HepG2 (cell line): Measurements from ENCODE around the gene PSRC1. TPM values are rescaled to one million over a fixed set of nuclear protein-coding genes. Genes with fewer than 3 reads are reported as not detected.

ENCODE experiments used
- GATAD1 ChIP-seq: IDR thresholded peaks from 2 replicates; pipeline ENCODE4 v1.6.1; 2016; ENCODE audit warnings: missing genetic modification reagents, missing compliant biosample characterization
- GTF2F1 ChIP-seq: fragments of 150-350 bp; IDR thresholded peaks from 2 replicates; pipeline ENCODE4 v1.6.1; 2014; ENCODE audit warnings: low read length
- LCORL ChIP-seq, 2 experiments: fragments of 450-650 bp in 1 of 2; sonication (generic) in 1 of 2; formaldehyde crosslinking in 1 of 2; IDR thresholded peaks; 2 replicates each; pipeline versions ENCODE4 v1.5.0 to v1.6.1; 2017 to 2020; ENCODE audit warnings: antibody characterized with exemption in 1 of 2, missing genetic modification reagents in 1 of 2
- MXD3 ChIP-seq: IDR thresholded peaks from 2 replicates; pipeline ENCODE4 v1.6.1; 2016; ENCODE audit warnings: mild to moderate bottlenecking, missing biosample characterization, missing genetic modification reagents
- SMC3 ChIP-seq: IDR thresholded peaks from 2 replicates; pipeline ENCODE4 v1.6.1; 2011; ENCODE audit warnings: low read length, improper control_type of control experiment
- SNRNP70 ChIP-seq: fragments of 200-400 bp; formaldehyde crosslinking; IDR thresholded peaks from 2 replicates; pipeline ENCODE4 v1.6.1; 2017; ENCODE audit warnings: mild to moderate bottlenecking, low read depth, low read length, moderate library complexity
- SRSF1 ChIP-seq: fragments of 200-400 bp; formaldehyde crosslinking; optimal IDR thresholded peaks from 2 replicates; pipeline ENCODE3; 2017; ENCODE audit warnings: mild to moderate bottlenecking, low read depth, low read length, moderate library complexity
- ZBTB39 ChIP-seq: sonication (generic); formaldehyde crosslinking; IDR thresholded peaks from 2 replicates; pipeline ENCODE4 v1.5.0; 2020; ENCODE audit warnings: missing genetic modification reagents
- ZNF234 ChIP-seq: sonication (generic); formaldehyde crosslinking; conservative IDR thresholded peaks from 2 replicates; pipeline ENCODE4 v1.5.1; 2020; ENCODE audit warnings: mild to moderate bottlenecking, missing genetic modification reagents
- ZNF326 ChIP-seq: sonication (generic); formaldehyde crosslinking; IDR thresholded peaks from 2 replicates; pipeline ENCODE4 v1.4.0; 2020; ENCODE audit warnings: missing genetic modification reagents, borderline replicate concordance
- ZNF564 ChIP-seq: sonication (generic); formaldehyde crosslinking; IDR thresholded peaks from 2 replicates; pipeline ENCODE4 v1.8.1; 2023; ENCODE audit warnings: mild to moderate bottlenecking, missing genetic modification reagents
- ZNF567 ChIP-seq: sonication (generic); formaldehyde crosslinking; IDR thresholded peaks from 2 replicates; pipeline ENCODE4 v1.8.1; 2023; ENCODE audit warnings: mild to moderate bottlenecking, missing genetic modification reagents, borderline replicate concordance
- ZNF674 ChIP-seq: sonication (generic); formaldehyde crosslinking; IDR thresholded peaks from 2 replicates; pipeline ENCODE4 v1.5.0; 2020; ENCODE audit warnings: low read depth, mild to moderate bottlenecking, missing genetic modification reagents
- ZNF713 ChIP-seq: sonication (generic); formaldehyde crosslinking; IDR thresholded peaks from 2 replicates; pipeline ENCODE4 v1.4.0; 2020; ENCODE audit warnings: mild to moderate bottlenecking, missing genetic modification reagents
- polyA plus RNA-seq, 8 experiments: library from polyadenylated mRNA; depleted of rRNA in 3 of 8; stranded (reverse) in 7 of 8; unstranded in 1 of 8; fragments of >200 nt; fragmentation: Illumina TruSeq in 4 of 8; extraction: Trizol in 4 of 8; gene quantifications; 2 replicates each; pipeline versions ENCODE4 v1.2.1 to v1.2.3, GENCODE V29; 2011 to 2016; ENCODE audit warnings: low read depth in 4 of 8, missing spikeins in 1 of 8, mixed read lengths in 1 of 8; ENCODE audit not compliant: insufficient read depth in 1 of 8
- total RNA-seq, 5 experiments: library from RNA; depleted of rRNA; stranded (reverse); fragments of >200 nt; fragmentation: Illumina TruSeq; extraction: Trizol; gene quantifications; 2 replicates each; pipeline ENCODE4 v1.2.3, GENCODE V29; 2016; ENCODE audit warnings: low read depth in 1 of 5
- TF ChIP-seq, protein P1 (sequence below): sonication (generic); formaldehyde crosslinking; IDR thresholded peaks from 2 replicates; pipeline ENCODE4 v1.4.0; 2020; ENCODE audit warnings: missing genetic modification reagents
- TF ChIP-seq, protein P2 (sequence below): fragments of 450-650 bp; IDR thresholded peaks from 2 replicates; pipeline ENCODE4 v1.6.1; 2016
- TF ChIP-seq, protein P3 (sequence below), 2 experiments: fragments of 450-650 bp in 1 of 2; sonication (generic) in 1 of 2; formaldehyde crosslinking; IDR thresholded peaks; 2 replicates each; pipeline versions ENCODE4 v1.5.0 to v1.8.0; 2020 to 2022; ENCODE audit warnings: mild to moderate bottlenecking in 1 of 2, missing genetic modification reagents in 1 of 2
- TF ChIP-seq, protein P4 (sequence below): sonication (generic); formaldehyde crosslinking; IDR thresholded peaks from 2 replicates; pipeline ENCODE4 v1.8.1; 2023; ENCODE audit warnings: mild to moderate bottlenecking, inconsistent platforms, moderate library complexity, missing genetic modification reagents, borderline replicate concordance

PSRC1 gene
- total and polyA plus RNA-seq, 2 of the 13 experiments (the other 11 are each of a cell fraction or from before 2014, with no cell fraction given) = 28.6 to 30.3 TPM

- TF ChIP-seq, protein P1, sequence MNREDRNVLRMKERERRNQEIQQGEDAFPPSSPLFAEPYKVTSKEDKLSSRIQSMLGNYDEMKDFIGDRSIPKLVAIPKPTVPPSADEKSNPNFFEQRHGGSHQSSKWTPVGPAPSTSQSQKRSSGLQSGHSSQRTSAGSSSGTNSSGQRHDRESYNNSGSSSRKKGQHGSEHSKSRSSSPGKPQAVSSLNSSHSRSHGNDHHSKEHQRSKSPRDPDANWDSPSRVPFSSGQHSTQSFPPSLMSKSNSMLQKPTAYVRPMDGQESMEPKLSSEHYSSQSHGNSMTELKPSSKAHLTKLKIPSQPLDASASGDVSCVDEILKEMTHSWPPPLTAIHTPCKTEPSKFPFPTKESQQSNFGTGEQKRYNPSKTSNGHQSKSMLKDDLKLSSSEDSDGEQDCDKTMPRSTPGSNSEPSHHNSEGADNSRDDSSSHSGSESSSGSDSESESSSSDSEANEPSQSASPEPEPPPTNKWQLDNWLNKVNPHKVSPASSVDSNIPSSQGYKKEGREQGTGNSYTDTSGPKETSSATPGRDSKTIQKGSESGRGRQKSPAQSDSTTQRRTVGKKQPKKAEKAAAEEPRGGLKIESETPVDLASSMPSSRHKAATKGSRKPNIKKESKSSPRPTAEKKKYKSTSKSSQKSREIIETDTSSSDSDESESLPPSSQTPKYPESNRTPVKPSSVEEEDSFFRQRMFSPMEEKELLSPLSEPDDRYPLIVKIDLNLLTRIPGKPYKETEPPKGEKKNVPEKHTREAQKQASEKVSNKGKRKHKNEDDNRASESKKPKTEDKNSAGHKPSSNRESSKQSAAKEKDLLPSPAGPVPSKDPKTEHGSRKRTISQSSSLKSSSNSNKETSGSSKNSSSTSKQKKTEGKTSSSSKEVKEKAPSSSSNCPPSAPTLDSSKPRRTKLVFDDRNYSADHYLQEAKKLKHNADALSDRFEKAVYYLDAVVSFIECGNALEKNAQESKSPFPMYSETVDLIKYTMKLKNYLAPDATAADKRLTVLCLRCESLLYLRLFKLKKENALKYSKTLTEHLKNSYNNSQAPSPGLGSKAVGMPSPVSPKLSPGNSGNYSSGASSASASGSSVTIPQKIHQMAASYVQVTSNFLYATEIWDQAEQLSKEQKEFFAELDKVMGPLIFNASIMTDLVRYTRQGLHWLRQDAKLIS (CRISPR knock-in tag) = no peak
- peak; percentile 34; the same call in 1 of the 2 replicates for TF ChIP-seq SMC3
- no peak for TF ChIP-seq SNRNP70
- TF ChIP-seq ZNF674 (CRISPR knock-in tag) = no peak
- TF ChIP-seq ZNF326 (CRISPR knock-in tag) = no peak
- TF ChIP-seq ZNF564 = 0 out of 2 replicates have a peak, but pooled peaks have one; percentile 23
- peak; percentile 75 for TF ChIP-seq MXD3
- no peak for TF ChIP-seq ZNF567 (CRISPR knock-in tag)
- TF ChIP-seq ZNF234 (CRISPR knock-in tag) = no peak
- TF ChIP-seq, protein P2, sequence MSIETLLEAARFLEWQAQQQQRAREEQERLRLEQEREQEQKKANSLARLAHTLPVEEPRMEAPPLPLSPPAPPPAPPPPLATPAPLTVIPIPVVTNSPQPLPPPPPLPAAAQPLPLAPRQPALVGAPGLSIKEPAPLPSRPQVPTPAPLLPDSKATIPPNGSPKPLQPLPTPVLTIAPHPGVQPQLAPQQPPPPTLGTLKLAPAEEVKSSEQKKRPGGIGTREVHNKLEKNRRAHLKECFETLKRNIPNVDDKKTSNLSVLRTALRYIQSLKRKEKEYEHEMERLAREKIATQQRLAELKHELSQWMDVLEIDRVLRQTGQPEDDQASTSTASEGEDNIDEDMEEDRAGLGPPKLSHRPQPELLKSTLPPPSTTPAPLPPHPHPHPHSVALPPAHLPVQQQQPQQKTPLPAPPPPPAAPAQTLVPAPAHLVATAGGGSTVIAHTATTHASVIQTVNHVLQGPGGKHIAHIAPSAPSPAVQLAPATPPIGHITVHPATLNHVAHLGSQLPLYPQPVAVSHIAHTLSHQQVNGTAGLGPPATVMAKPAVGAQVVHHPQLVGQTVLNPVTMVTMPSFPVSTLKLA = peak; percentile 80
- TF ChIP-seq, protein P3, sequence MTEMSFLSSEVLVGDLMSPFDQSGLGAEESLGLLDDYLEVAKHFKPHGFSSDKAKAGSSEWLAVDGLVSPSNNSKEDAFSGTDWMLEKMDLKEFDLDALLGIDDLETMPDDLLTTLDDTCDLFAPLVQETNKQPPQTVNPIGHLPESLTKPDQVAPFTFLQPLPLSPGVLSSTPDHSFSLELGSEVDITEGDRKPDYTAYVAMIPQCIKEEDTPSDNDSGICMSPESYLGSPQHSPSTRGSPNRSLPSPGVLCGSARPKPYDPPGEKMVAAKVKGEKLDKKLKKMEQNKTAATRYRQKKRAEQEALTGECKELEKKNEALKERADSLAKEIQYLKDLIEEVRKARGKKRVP (CRISPR knock-in tag; IDR thresholded peaks at IDR 0.05) = peak in 1 of 2 experiments; percentile 93; a peak in 2 of 4 replicates
- TF ChIP-seq ZNF713 = no peak
- TF ChIP-seq, protein P4, sequence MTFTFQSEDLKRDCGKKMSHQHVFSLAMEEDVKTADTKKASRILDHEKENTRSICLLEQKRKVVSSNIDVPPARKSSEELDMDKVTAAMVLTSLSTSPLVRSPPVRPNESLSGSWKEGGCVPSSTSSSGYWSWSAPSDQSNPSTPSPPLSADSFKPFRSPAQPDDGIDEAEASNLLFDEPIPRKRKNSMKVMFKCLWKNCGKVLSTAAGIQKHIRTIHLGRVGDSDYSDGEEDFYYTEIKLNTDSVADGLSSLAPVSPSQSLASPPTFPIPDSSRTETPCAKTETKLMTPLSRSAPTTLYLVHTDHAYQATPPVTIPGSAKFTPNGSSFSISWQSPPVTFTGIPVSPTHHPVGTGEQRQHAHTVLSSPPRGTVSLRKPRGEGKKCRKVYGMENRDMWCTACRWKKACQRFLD (CRISPR knock-in tag) = no peak
- TF ChIP-seq LCORL (IDR thresholded peaks at IDR 0.05) = no peak
- peak; percentile 39 for TF ChIP-seq LCORL (CRISPR knock-in tag; IDR thresholded peaks at IDR 0.05)
- no peak for TF ChIP-seq ZBTB39 (CRISPR knock-in tag)
- TF ChIP-seq GATAD1 (CRISPR knock-in tag) = no peak; the same call in none of the 2 replicates
- no peak for TF ChIP-seq GTF2F1
- no peak for TF ChIP-seq SRSF1
These were observed 16.0 kb upstream of the PSRC1 start (continued) for GRCh38 chr1:109298666-109299557.
